Kidney epithelial cell (primary cell): ENCODE results near the gene GATD1. TPM values are rescaled to one million over a fixed set of nuclear protein-coding genes. Genes with fewer than 3 reads are reported as not detected.
A peak's percentile ranks its signal among the peaks of the same experiment; 100 is the strongest.

Experiments used
- DNase-seq: peaks from one replicate; pipeline ENCODE4 v3.0.0-alpha.2; 2010; ENCODE audit warnings: low read depth
- H3K27me3 ChIP-seq: 2 replicates; pipeline ENCODE4 v1.6.0; 2011; ENCODE audit warnings: low read length; ENCODE audit not compliant: control insufficient read depth, insufficient read depth
- H3K36me3 ChIP-seq: 2 replicates; pipeline ENCODE4 v1.5.1; 2011; ENCODE audit warnings: low read length; ENCODE audit not compliant: control insufficient read depth, insufficient read depth
- H3K4me3 ChIP-seq: 2 replicates; pipeline ENCODE4 v1.5.1; 2011; ENCODE audit warnings: low read depth, mild to moderate bottlenecking, control low read depth, low read length
- total RNA-seq: library from RNA; depleted of rRNA; stranded (reverse); fragments of >200 nt; gene quantifications from 2 replicates; pipeline ENCODE4 v1.2.3, GENCODE V29; 2015
- TF ChIP-seq, protein P1 (sequence below): IDR thresholded peaks from 2 replicates; pipeline ENCODE4 v1.5.1; 2011; ENCODE audit warnings: mild to moderate bottlenecking, moderate library complexity, low read length, control low read depth, inconsistent platforms; ENCODE audit not compliant: insufficient read depth, poor library complexity, severe bottlenecking

Gene GATD1
- total RNA-seq, 1 donor from 2014 or later, result 27.6 TPM

DNA sequence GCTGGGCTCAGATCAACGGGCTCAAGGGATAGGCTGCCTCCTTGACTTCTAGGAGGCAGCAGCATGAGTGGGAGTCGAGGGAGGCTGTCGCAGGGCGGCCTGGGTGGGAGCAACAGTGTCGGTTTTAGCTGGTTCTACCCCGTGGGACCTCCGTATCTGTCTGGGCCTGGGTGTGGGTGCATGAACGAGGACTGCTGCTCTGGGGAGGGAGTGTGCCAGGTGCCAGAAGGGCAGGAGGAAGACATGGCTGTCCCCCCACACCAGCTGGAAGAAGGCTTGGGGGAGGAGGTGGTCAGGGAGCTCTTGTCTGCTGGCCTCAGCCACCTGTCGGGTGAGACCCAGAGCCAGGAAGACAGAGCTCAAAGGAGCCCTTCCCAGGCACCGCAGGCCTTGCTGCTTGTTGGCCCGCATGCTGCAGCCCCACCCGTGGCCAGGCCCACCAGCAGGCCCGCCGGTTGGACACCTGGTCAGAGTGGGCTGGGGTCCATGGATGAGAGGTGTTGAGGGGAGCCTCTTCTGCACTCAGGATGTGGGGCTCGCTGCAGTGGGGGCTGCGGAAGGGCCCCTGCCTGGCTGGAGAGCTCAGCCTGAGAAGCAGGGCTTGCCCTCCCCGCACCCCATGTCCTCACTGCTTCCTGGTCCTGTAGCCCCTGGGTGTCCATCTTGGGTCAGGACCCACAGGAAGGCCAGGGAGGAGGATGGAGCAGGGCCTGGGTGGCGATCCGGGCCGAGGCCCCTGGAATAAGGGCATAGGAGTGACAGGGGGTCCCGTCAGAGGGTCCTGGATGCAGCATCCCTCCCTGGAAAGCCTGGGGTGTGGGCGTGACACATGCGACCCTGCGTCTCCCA, 9.2 kb upstream of the GATD1 start:
- TF ChIP-seq, protein P1, sequence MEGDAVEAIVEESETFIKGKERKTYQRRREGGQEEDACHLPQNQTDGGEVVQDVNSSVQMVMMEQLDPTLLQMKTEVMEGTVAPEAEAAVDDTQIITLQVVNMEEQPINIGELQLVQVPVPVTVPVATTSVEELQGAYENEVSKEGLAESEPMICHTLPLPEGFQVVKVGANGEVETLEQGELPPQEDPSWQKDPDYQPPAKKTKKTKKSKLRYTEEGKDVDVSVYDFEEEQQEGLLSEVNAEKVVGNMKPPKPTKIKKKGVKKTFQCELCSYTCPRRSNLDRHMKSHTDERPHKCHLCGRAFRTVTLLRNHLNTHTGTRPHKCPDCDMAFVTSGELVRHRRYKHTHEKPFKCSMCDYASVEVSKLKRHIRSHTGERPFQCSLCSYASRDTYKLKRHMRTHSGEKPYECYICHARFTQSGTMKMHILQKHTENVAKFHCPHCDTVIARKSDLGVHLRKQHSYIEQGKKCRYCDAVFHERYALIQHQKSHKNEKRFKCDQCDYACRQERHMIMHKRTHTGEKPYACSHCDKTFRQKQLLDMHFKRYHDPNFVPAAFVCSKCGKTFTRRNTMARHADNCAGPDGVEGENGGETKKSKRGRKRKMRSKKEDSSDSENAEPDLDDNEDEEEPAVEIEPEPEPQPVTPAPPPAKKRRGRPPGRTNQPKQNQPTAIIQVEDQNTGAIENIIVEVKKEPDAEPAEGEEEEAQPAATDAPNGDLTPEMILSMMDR, result no peak
- DNase-seq, result no peak
- Histone ChIP-seq H3K36me3 (no peaks in the 10 kb centered on the region), H3K4me3 (no peak overlapping the region), H3K27me3 (peaks cover 22% of the 10 kb centered on the region)

- H3K4me3 ChIP-seq, result no peak overlapping the region
- DNase-seq, result no peak
These were observed 6.3 kb upstream of the GATD1 start for GRCh38 chr11:783581-784015.

DNA sequence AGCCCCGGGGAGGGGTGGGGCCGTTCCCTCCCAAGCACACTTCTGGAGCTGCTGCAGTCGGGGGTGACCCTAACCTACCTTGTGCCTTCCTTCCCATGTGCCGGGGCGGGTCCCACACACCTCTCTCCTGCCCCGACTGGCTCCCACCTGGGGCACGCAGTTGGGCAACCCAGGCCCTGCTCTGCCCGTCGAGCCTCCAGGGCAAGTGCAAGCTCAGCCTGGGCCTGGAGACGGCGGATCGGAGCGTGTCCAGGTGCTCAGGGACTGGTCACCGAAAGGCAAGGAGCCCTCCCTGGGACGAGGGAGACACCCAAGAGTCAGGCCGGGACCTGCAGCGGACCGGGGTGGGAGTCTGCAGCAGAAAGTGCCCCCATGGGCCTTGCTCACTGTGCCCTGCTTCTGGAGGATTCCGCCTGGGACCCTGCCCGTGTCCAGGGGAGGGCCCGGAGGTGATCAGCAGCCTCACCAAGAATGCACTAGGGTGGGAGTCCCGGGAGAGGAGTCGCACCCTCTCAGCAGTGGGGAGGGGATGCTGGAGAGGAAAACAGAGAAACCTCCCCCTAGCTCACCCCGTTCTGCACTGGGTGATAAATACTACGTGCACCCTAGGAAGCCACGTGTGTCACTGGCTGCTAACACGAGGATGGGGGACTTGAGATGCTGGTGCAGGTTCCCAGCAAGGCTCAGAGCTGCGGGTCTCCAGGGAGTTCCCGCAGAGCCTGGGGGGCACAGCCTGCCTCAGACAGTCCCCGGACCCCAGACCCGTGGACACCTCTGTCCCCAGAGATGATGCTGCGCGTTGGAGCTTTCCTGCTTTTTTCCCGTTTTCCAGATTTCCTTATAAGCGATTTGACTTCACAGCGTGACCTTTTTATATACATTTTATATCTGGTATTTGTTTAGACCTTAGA, 5.2 kb upstream of the GATD1 start:
- TF ChIP-seq, protein P1, result no peak

More at GRCh38 chr11:783581-784015, 6.3 kb upstream of the GATD1 start:
- Histone ChIP-seq H3K27me3 (peaks cover 8% of the 10 kb centered on the region), H3K36me3 (no peaks in the 10 kb centered on the region)
- TF ChIP-seq, protein P1, result peak; percentile 96

DNA sequence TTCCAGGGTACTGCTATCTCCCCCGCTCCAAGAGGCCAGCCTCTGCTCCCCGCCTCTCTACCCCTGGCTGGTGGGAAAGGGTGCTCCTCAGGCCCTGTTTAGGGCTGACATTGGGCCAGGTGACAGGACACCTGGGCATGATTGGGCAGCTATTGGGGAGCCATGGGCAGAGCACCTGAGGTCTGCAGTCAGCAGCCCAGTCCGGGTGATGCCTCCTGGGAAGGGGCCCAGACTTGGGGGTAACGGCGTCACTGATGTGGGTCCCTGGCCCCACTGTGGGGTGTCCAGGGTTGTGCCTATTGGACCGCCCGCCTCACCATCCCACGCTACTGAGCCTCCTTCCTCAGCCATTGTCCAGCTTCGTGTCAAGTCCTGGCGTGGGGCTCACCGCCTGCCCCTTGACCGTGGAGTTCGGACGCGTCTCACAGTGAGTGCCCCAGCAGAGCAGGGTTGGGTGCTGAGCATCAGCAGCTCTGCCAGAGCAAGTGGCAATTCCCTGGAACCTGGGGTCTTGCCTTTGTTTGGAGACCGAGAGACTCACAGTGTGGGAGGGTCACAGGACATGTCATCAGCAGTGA, 2.8 kb upstream of the GATD1 start:
- Histone ChIP-seq H3K36me3 (no peaks in the 10 kb centered on the region), H3K4me3 (no peak overlapping the region), H3K27me3 (no peaks in the 10 kb centered on the region)
- no peak for DNase-seq
- TF ChIP-seq, protein P1, result no peak

More for the DNA sequence above, 5.2 kb upstream of the GATD1 start:
- Histone ChIP-seq H3K27me3 (peaks cover 2% of the 10 kb centered on the region), H3K36me3 (no peaks in the 10 kb centered on the region), H3K4me3 (no peak overlapping the region)
- DNase-seq, result no peak

GRCh38 chr11:778976-779954, 2.0 kb upstream of the GATD1 start:
- no peaks in the 10 kb centered on the region for H3K27me3 ChIP-seq
- TF ChIP-seq, protein P1, result no peak
- no peaks in the 10 kb centered on the region for H3K36me3 ChIP-seq
- DNase-seq, result no peak
- no peak overlapping the region for H3K4me3 ChIP-seq
